DMS79 treated with DMSO at 0.1 percent for 48 hours (cell line): Measurements from ENCODE around the gene ELK3.

Experiments
- DNase-seq: peaks from one replicate; lab custom pipeline; 2025; lab: John Stamatoyannopoulos, UW

The ELK3 gene

DNA sequence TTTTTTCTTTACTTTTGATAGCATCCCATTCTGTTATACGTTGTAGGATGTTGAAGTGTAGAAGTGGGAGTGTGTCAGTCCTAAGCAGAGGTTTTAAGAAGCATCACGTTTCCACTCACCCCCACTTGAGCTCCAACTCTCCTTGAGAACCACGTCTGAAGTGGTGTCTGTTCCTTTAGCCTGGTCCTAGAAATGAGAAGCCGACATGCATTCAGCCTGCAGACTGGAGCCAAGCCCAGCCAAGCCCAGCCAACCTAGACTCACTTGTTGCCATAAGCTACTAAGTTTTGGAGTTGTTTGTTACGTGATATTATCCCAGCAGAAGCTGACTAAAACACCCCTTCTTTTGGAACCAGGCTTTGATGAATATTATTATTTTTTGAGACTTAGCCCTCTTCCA is 4.4 kb upstream of the ELK3 start:
- DNase-seq: peak; percentile 44

DNA sequence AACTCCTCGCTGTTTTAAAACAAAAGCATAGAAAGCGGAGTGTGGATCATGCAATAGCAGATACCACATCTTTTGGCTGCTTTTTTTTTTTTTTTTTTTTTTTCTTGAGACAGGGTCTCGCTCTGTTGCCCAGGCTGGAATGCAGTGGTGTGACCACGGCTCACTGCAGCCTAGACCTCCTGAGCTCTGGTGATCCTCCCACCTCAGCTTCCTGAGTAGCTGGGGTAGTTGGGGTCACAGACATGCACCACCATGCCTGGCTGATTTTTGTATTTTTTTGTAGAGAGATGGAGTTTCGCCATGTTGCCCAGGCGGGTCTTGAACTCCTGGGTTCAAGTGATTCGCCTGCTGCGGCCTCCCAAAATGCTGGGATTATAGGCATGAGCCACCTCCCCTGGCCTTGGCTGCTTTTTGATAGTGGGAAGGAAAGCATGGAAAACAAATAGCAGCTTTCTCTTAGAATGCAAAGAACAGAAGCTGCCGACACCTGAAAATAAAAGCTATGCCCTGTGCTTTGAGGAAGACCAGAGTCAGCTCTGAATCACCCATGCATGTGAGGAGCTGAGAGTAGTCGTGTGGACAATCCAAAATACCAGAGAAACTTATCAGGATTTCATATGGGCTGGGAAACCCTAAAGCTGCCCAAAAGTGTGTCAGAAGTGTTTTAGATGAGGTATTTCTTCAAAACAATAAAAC is 3.6 kb upstream of the ELK3 start:
- no peak for DNase-seq

GRCh38 chr12:96192926-96193573 is 1.1 kb upstream of the ELK3 start:
- no peak for DNase-seq

GRCh38 chr12:96194576-96194889 is 358 bp downstream of the ELK3 start:
- DNase-seq: no peak

- DNase-seq: peak; percentile 36
These were observed 1.0 kb downstream of the ELK3 start for GRCh38 chr12:96194971-96195844.

GRCh38 chr12:96195845-96196451 is 1.8 kb downstream of the ELK3 start:
- no peak for DNase-seq

GRCh38 chr12:96196781-96197180 is 2.6 kb downstream of the ELK3 start:
- DNase-seq: no peak

- DNase-seq: no peak
These were observed 3.5 kb downstream of the ELK3 start for GRCh38 chr12:96197503-96198272.

- DNase-seq: no peak
These were observed 4.8 kb downstream of the ELK3 start for GRCh38 chr12:96198965-96199364.

DNA sequence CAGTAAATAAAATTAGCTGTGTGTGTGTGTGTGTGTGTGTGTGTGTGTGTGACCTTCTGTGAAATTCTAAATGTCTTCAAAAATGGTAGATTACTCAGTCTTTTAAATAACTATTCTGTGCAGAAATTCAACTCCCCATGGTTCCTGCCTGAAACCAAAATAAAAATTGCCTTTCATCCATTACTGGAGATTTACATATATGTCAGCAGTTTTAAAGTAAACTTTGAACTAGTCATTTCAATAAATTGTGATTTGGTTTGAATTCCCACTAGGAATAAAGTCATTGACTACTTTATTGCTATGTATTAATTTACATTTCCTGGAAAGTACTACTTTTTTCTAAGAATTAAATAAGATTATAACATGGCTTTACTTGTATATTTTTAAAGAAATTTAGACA is 5.3 kb downstream of the ELK3 start:
- no peak for DNase-seq

- no peak for DNase-seq
These were observed 7.4 kb downstream of the ELK3 start for GRCh38 chr12:96201272-96202227.

DNA sequence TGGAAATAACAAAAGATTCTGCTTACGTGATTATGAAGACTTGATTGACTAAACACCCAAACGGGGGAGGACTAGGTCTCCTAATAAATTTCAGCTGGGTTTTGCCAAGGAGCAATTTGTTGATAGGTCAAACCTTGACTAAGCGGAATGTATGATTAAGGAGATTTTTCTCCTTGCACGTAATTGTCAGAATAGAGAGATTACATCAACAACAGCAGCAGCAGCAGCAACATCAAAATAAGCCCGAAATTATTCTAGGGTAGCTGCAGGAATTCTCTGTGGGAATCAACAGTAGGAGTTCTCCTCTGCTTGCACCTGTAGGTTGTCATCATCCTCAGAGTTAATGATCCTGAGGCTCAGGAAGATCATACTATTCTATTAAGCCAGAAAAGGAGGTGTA is 10.2 kb downstream of the ELK3 start:
- no peak for DNase-seq

- no peak for DNase-seq
These were observed 11.7 kb downstream of the ELK3 start for GRCh38 chr12:96205908-96206307.

DNA sequence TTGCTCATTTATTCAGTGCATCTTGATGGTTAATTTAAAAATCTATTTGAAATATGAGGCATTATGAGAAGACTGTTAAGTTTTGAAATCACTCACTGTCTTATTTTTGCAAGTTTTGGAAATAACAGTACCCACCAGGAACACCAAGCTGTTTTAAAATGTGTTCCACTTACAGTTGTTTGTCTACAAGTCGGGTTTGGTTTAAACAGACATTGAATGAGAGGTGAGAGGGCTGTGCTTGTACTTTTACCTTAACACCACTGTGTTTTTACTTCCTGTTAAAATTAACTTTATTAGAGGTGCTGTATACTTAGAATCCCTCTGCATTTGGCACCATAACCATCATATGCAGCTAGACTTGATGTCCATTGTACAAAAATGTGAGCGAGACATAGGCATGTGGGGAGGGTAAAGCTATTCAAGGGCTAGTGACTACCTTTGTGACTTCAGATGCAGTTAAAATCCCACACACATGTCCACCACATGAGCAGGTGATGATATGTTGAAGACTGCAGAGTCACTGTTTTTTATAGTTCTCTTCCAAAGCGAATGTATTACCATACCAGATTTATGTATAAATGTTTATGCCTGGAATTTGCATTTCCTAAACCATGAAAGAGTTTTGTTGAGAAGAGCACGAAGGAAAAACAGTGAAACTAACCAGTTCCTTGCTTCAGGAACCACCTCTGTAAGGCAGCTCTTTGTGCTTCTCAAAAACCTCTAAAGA is 12.9 kb downstream of the ELK3 start:
- DNase-seq: no peak

DNA sequence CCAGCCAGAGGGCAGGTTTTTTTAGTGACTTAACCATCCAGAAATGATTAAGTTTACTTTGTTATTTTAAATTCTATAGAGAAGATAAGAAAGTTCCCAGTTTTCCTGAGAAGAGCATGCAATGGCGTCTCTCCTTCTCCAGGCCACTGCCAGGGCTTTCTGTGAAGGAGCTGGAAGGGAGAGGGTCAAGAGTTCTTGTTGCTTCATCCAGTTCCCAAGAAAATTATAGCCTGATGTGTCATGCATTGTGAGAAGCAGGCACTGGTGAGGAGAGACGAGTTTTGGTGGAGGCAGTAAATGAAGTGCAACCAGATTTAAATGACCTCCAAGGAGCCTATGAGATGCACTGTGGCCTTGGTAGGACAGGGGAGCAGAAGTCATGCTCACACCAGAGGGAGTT is 14.2 kb downstream of the ELK3 start:
- DNase-seq: no peak

GRCh38 chr12:96208801-96209549 is 14.8 kb downstream of the ELK3 start:
- DNase-seq: no peak

DNA sequence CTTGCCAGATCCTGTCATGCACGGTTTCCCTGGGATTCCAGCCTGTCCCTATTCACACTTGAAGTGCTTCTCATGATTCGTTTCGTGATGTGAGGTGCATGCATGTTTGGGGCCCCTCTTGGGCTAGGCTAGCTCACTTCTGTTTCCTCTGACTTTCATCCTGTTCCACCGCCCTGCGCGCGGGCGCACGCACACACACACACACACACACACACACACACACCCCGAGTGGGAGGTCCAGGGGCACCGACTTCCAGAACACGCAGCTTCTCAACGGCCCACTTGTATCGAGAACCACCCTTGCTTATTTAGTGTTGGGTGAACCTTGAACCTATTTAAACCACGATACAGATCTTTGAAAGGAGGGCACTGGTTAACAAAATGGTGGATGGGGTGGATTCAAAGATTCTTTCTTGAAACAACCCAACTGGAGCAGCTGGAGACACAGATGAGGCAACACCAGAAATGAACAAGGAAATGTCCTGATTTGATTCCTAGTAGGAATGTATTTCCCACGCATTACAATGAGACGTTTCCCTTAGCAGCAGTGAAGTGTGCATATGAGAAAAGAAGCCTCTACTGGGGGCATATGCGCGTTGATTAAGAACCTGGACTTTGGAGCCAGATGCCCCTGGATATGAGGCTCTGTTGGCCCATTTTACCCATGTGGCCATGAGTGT is 16.3 kb downstream of the ELK3 start:
- DNase-seq: peak; percentile 53

GRCh38 chr12:96211988-96212387 is 17.8 kb downstream of the ELK3 start:
- DNase-seq: no peak
